SIG-M5 treated with dmso at 0.1 percent for 504 hours (cell line): ENCODE data around the gene SEMA3A.

ENCODE experiments used
- DNase-seq: peaks from one replicate; lab custom pipeline; 2025; ENCODE audit not compliant: unreplicated experiment; lab: John Stamatoyannopoulos, UW

SEMA3A gene

GRCh38 chr7:84022684-84023308 lies 171.8 kb downstream of the SEMA3A start:
- DNase-seq = peak; percentile 27

GRCh38 chr7:84022009-84022408 lies 172.6 kb downstream of the SEMA3A start:
- no peak for DNase-seq

GRCh38 chr7:84021292-84021908 lies 173.2 kb downstream of the SEMA3A start:
- DNase-seq = no peak

- no peak for DNase-seq
These were observed 176.9 kb downstream of the SEMA3A start for GRCh38 chr7:84017651-84018050.

- DNase-seq = no peak
These were observed 180.9 kb downstream of the SEMA3A start for GRCh38 chr7:84013616-84014240.

GRCh38 chr7:84009782-84010181 lies 184.8 kb downstream of the SEMA3A start:
- DNase-seq = no peak

GRCh38 chr7:84009051-84009450 lies 185.5 kb downstream of the SEMA3A start:
- DNase-seq = no peak

GRCh38 chr7:84003191-84003590 lies 191.4 kb downstream of the SEMA3A start:
- DNase-seq = no peak

- DNase-seq = peak; percentile 33
These were observed 192.2 kb downstream of the SEMA3A start for GRCh38 chr7:84002348-84002747.

- DNase-seq = no peak
These were observed 197.7 kb downstream of the SEMA3A start for GRCh38 chr7:83996879-83997278.

GRCh38 chr7:83987764-83988163 lies 206.8 kb downstream of the SEMA3A start:
- no peak for DNase-seq

GRCh38 chr7:83985821-83986220 lies 208.8 kb downstream of the SEMA3A start:
- DNase-seq = no peak

- DNase-seq = no peak
These were observed 210.0 kb downstream of the SEMA3A start for GRCh38 chr7:83984591-83984990.

GRCh38 chr7:83984076-83984475 lies 210.5 kb downstream of the SEMA3A start:
- no peak for DNase-seq

GRCh38 chr7:83983606-83984005 lies 211.0 kb downstream of the SEMA3A start:
- no peak for DNase-seq

GRCh38 chr7:83976302-83976701 lies 218.3 kb downstream of the SEMA3A start:
- peak; percentile 11 for DNase-seq

GRCh38 chr7:83970081-83970480 lies 224.5 kb downstream of the SEMA3A start:
- no peak for DNase-seq

- no peak for DNase-seq
These were observed 230.3 kb downstream of the SEMA3A start for GRCh38 chr7:83964318-83964717.

GRCh38 chr7:83957333-83957732 lies 237.3 kb downstream of the SEMA3A start:
- no peak for DNase-seq

GRCh38 chr7:83956104-83956503 lies 238.5 kb downstream of the SEMA3A start:
- DNase-seq = no peak

- no peak for DNase-seq
These were observed 242.4 kb downstream of the SEMA3A start for GRCh38 chr7:83952236-83952635.

- DNase-seq = peak; percentile 22
These were observed 247.3 kb downstream of the SEMA3A start for GRCh38 chr7:83947260-83947659.
